ENCODE measurements around the gene DNAH10.
"Not testable (repeated sequence)": the region's sequence is repeated elsewhere in the genome, so short reads cannot be mapped to it uniquely, and the experiment has no call there.

The DNAH10 gene

DNA sequence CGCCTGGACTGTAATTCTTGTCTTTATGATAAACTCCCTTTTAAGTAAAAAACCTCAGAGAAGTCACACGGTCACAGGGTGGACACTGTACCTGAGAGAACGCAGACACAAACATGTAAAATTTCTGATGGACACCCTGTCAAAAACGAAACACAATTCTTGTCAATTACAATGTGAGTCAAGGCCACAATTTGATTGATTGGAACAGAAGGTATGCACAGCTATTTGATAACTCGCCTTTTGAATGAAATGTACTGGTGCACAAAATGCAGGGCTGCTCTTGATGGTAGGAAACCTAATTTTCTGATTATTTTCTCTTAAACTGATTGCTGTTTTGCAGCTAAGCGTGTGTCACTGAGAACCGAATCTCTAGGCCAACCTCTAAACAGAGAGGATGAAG lies 9.2 kb downstream of the DNAH10 start:
- no peaks in the 10 kb centered on the region for H3K4me1 ChIP-seq (ENCODE audit: control insufficient read depth, insufficient read depth, low read length)

DNA sequence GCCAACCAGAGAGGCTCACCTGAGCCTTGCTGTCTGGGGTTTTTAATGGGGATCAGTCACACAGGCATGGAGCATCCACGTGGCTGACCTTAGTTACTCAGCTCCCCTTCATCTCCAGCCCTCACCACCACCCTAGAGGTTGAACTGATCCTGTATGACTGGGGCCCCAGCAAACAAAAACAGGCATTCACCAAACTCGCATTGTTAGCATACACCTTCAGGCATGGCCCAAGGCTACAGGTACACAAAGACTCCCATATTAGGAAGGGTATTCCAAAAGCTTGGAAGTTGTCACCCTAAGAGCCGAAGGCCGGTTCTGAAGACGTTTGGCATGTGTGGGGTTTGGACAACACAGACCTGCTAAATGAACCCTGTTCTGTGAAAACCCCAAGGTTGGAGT lies 10.0 kb downstream of the DNAH10 start:
- Histone ChIP-seq H3K9me3 (replicated peaks; ENCODE audit: low read length) (no peaks in the 10 kb centered on the region), H3K9ac (ENCODE audit: low read depth, low read length) (no peak overlapping the region), H3K4me1 (ENCODE audit: control insufficient read depth, insufficient read depth, low read length) (no peaks in the 10 kb centered on the region)

More for the DNA sequence above, 9.2 kb downstream of the DNAH10 start:
- H3K27me3 ChIP-seq (ENCODE audit: control insufficient read depth, insufficient read depth, low read length): peaks cover 28% of the 10 kb centered on the region
- no peaks in the 10 kb centered on the region for H3K36me3 ChIP-seq (ENCODE audit: insufficient read depth, low read length)
- H3K9me3 ChIP-seq (replicated peaks; ENCODE audit: low read length): no peaks in the 10 kb centered on the region
- H3K9ac ChIP-seq (ENCODE audit: low read depth, low read length): no peak overlapping the region
- no peak overlapping the region for H3K4me2 ChIP-seq (ENCODE audit: low read length)
- H3K4me3 ChIP-seq (ENCODE audit: low read length): no peak overlapping the region

DNA sequence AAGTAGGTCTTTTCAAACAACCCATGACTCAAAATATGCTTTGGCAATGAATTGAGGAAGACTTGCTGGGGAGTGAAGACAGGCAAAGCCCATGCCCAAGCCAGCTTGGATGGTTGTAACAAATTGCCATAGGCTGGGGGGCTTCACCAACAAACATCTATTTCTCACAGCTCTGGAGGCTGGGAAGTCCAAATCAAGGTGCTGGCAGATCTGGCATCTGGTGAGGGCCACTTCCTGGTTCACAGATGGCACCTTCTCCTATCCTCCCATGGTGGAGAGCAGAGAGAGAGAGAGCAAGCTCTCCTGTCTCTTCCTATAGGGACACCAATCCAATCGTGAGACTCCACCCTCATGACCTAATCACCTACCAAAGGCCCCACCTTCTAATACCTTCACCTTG lies 11.3 kb downstream of the DNAH10 start:
- Histone ChIP-seq H3K4me2 (ENCODE audit: low read length) (no peak overlapping the region), H3K4me1 (ENCODE audit: control insufficient read depth, insufficient read depth, low read length) (no peaks in the 10 kb centered on the region), H3K4me3 (ENCODE audit: low read length) (no peak overlapping the region), H3K9me3 (replicated peaks; ENCODE audit: low read length) (no peaks in the 10 kb centered on the region), H3K36me3 (ENCODE audit: insufficient read depth, low read length) (no peaks in the 10 kb centered on the region), H3K9ac (ENCODE audit: low read depth, low read length) (no peak overlapping the region), H3K27me3 (ENCODE audit: control insufficient read depth, insufficient read depth, low read length) (peaks cover 35% of the 10 kb centered on the region)

More for the DNA sequence above, 10.0 kb downstream of the DNAH10 start:
- H3K4me3 ChIP-seq (ENCODE audit: low read length): no peak overlapping the region
- H3K36me3 ChIP-seq (ENCODE audit: insufficient read depth, low read length): no peaks in the 10 kb centered on the region
- no peak overlapping the region for H3K4me2 ChIP-seq (ENCODE audit: low read length)
- peaks cover 33% of the 10 kb centered on the region for H3K27me3 ChIP-seq (ENCODE audit: control insufficient read depth, insufficient read depth, low read length)

DNA sequence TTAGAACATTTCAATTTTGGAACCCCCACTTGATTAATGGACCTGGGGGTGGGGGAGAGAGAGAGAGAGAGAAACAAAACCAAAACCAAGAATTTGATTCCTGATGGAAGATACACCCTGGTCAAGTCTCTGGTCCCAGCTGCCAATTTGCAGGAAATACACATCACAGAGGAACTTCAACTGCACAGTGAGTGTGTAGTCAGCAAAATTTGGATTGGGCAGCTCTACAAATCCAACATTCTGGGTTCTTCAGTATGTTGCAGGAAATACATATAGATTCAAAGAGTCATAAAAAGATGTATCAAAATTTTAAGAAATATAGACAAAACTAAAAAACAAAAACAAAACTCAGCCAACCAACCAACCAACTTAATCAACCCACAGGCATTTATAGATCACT lies 17.4 kb downstream of the DNAH10 start:
- Histone ChIP-seq H3K9ac (ENCODE audit: low read depth, low read length) (no peak overlapping the region), H3K9me3 (replicated peaks; ENCODE audit: low read length) (no peaks in the 10 kb centered on the region), H3K36me3 (ENCODE audit: insufficient read depth, low read length) (no peaks in the 10 kb centered on the region), H3K4me3 (ENCODE audit: low read length) (no peak overlapping the region), H3K27me3 (ENCODE audit: control insufficient read depth, insufficient read depth, low read length) (peaks cover 25% of the 10 kb centered on the region), H3K4me2 (ENCODE audit: low read length) (no peak overlapping the region), H3K4me1 (ENCODE audit: control insufficient read depth, insufficient read depth, low read length) (no peaks in the 10 kb centered on the region)

DNA sequence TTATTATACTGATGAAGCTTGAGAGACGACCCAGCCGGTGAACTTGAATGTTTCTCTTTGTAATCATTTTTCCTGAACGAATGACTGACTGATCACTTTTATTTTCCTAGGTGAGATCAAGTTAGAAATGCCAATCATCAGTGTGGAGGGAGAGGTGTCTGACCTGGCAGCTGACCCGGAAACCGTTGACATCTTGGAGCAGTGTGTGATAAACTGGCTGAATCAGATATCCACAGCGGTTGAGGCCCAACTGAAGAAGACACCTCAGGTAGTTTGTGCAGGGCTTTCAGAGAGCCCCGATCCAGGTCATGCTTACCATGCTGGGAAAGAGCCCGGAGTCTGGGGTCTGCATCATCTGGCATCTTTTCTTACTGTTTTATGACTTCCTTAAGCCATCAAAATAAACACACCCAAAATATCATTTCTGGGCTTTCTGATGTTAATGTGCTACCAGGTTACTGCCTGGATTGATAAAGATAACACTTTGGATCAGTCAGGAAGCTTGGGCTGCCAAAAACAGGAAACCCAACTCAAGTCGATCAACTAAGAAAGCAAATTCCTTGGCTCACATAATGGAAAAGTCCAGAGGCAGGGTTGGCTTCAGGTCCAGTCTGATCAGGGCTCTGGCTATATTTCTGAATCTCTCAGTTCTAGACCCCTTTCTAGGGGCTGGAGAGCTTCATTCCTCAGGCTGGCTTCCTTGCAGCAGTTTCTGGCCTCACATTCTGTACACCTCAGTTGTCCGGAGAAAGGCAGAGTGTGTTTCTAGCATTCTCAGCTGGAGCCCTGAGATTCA lies 21.1 kb downstream of the DNAH10 start:
- no peak overlapping the region for H3K4me3 ChIP-seq (ENCODE audit: low read length)
- H3K4me1 ChIP-seq (ENCODE audit: control insufficient read depth, insufficient read depth, low read length): no peaks in the 10 kb centered on the region
- no peak overlapping the region for H3K9ac ChIP-seq (ENCODE audit: low read depth, low read length)
- H3K36me3 ChIP-seq (ENCODE audit: insufficient read depth, low read length): no peaks in the 10 kb centered on the region
- peaks cover 16% of the 10 kb centered on the region for H3K27me3 ChIP-seq (ENCODE audit: control insufficient read depth, insufficient read depth, low read length)
- H3K9me3 ChIP-seq (replicated peaks; ENCODE audit: low read length): no peaks in the 10 kb centered on the region
- no peak overlapping the region for H3K4me2 ChIP-seq (ENCODE audit: low read length)

DNA sequence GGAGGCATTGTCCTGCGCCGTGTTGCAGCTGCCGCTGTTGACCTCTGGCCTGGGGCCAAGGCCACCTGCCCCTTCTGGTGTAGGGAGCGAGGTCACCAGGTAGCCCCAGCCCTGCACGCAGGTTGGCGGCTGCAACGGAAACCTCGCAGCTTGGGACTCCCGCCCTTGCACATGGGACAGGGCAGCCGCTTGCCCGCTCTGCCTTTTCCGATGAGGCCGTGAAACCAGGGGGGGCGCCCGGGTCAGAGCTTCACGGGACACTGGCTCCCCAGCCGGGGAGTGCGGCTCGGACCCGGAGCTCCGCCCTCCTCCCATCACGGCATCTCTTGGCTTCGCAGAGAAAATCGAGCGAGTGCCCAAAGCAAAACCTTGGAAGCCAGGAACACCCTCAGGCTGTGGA lies 25.4 kb downstream of the DNAH10 start:
- H3K4me2 ChIP-seq (ENCODE audit: low read length): no peak overlapping the region
- no peak overlapping the region for H3K9ac ChIP-seq (ENCODE audit: low read depth, low read length)
- peaks cover 19% of the 10 kb centered on the region for H3K27me3 ChIP-seq (ENCODE audit: control insufficient read depth, insufficient read depth, low read length)
- H3K4me3 ChIP-seq (ENCODE audit: low read length): no peak overlapping the region
- no peaks in the 10 kb centered on the region for H3K36me3 ChIP-seq (ENCODE audit: insufficient read depth, low read length)
- H3K4me1 ChIP-seq (ENCODE audit: control insufficient read depth, insufficient read depth, low read length): no peaks in the 10 kb centered on the region
- H3K9me3 ChIP-seq (replicated peaks; ENCODE audit: low read length): no peaks in the 10 kb centered on the region

DNA sequence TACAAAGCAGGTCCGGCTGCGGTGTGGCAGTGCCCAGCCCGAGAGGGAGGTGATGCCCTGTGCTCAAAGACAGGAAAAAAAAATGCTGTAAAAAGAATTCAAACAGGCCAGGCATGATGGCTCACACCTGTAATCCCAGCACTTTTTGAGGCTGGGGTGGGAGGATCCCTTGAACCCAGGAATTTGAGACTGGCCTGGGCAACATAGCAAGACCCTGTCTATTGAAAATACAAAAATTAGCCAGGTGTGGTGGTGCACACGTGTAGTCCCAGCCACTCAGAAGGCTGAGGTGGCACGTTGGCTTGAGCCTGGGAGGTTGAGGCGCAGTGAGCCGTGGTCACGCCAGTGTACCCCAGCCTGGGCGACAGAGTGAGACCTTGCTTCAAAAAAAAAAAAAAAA lies 26.4 kb downstream of the DNAH10 start:
- Histone ChIP-seq H3K4me3 (ENCODE audit: low read length) (no peak overlapping the region), H3K27me3 (ENCODE audit: control insufficient read depth, insufficient read depth, low read length) (peaks cover 17% of the 10 kb centered on the region), H3K4me2 (ENCODE audit: low read length) (no peak overlapping the region), H3K9me3 (replicated peaks; ENCODE audit: low read length) (no peaks in the 10 kb centered on the region), H3K4me1 (ENCODE audit: control insufficient read depth, insufficient read depth, low read length) (no peaks in the 10 kb centered on the region), H3K9ac (ENCODE audit: low read depth, low read length) (no peak overlapping the region), H3K36me3 (ENCODE audit: insufficient read depth, low read length) (no peaks in the 10 kb centered on the region)

DNA sequence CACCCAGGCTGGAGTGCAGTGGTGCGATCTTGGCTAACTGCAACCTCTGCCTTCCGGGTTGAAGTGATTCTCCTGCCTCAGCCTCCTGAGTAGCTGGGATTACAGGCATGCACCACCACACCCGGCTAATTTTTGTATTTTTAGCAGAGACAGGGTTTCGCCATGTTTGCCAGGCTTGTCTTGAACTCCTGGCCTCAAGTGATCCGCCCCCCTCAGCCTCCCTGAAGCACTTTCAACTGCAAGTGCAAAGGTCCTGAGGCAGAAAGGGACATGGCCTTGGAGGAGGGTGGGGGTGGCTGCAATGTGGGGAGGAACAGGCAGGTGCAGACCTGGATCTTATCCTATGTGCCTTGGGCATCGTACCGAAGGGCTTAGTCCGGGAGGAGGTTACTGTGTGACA lies 27.3 kb downstream of the DNAH10 start:
- H3K27me3 ChIP-seq (ENCODE audit: control insufficient read depth, insufficient read depth, low read length): peaks cover 12% of the 10 kb centered on the region
- not testable (repeated sequence) for H3K4me3 ChIP-seq (ENCODE audit: low read length); H3K9me3 ChIP-seq (replicated peaks; ENCODE audit: low read length); H3K9ac ChIP-seq (ENCODE audit: low read depth, low read length); H3K4me1 ChIP-seq (ENCODE audit: control insufficient read depth, insufficient read depth, low read length); H3K4me2 ChIP-seq (ENCODE audit: low read length); H3K36me3 ChIP-seq (ENCODE audit: insufficient read depth, low read length)

DNA sequence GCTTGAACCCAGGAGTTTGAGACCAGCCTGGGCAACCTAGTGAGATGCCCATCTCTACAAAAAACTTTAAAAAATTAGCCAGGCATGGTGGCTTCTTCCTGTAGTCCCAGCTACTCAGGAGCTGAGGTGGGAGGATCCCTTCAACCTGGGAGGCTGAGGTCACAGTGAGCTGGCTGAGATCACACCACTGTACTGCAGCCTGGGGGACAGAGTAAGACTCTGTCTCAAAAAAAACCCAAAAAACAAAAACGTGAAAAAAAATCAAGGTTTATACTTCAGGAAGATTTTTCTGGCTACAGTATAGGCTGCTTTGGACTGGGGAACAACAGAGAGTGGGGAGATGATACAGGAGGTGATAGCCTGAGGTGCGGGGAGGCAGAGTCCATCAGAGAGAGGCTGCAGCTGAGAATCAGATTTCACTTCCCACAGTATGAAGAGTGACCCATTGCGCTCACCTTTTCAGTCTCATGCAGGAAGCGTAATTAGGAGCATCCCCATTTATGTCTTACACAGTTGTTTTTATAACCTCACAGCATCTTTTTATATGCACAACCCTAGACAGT lies 28.9 kb downstream of the DNAH10 start:
- Histone ChIP-seq H3K9me3 (replicated peaks; ENCODE audit: low read length) (no peaks in the 10 kb centered on the region), H3K27me3 (ENCODE audit: control insufficient read depth, insufficient read depth, low read length) (peaks cover 16% of the 10 kb centered on the region)

DNA sequence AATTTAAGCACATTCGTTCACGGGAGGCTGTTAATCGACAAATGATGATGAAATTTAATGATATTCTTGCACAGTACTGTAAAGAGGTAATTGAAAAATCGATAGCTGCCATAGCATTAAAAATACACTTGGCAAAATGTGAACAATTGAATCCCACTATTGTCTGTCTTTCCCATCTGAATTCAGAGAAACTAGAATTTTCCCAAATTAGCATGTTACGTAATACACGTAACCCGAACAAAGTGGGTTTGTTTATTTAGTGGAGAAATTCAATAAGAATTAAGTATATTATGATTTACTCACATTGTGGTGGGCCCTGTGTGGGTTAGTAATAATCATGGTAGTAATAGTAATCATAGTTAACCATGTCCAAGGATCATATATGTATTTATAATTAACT lies 31.9 kb downstream of the DNAH10 start:
- Histone ChIP-seq H3K4me3 (ENCODE audit: low read length) (no peak overlapping the region), H3K9ac (ENCODE audit: low read depth, low read length) (no peak overlapping the region), H3K4me2 (ENCODE audit: low read length) (no peak overlapping the region), H3K9me3 (replicated peaks; ENCODE audit: low read length) (no peaks in the 10 kb centered on the region), H3K27me3 (ENCODE audit: control insufficient read depth, insufficient read depth, low read length) (peaks cover 19% of the 10 kb centered on the region), H3K4me1 (ENCODE audit: control insufficient read depth, insufficient read depth, low read length) (no peaks in the 10 kb centered on the region), H3K36me3 (ENCODE audit: insufficient read depth, low read length) (no peaks in the 10 kb centered on the region)

More for the DNA sequence above, 28.9 kb downstream of the DNAH10 start:
- no peak overlapping the region for H3K4me2 ChIP-seq (ENCODE audit: low read length)
- no peak overlapping the region for H3K4me3 ChIP-seq (ENCODE audit: low read length)
- no peaks in the 10 kb centered on the region for H3K4me1 ChIP-seq (ENCODE audit: control insufficient read depth, insufficient read depth, low read length)
- H3K9ac ChIP-seq (ENCODE audit: low read depth, low read length): no peak overlapping the region
- H3K36me3 ChIP-seq (ENCODE audit: insufficient read depth, low read length): no peaks in the 10 kb centered on the region

DNA sequence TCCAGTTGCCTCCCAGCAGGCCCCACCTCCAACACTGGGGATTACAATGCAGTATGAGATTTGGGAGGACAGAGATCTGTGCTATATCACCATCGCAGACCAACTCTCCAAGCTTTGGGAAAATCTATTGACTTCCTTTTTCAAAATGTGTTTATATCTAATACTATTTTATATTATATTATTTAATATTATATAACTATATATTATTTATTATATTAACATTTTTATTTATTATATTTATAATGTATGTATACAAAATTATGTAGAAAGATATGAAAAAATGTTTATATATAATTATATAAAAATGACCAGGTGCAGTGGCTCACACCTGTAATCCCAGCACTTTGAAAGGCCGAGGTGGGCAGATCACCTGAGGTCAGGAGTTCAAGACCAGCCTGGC lies 36.4 kb downstream of the DNAH10 start:
- peaks cover 25% of the 10 kb centered on the region for H3K27me3 ChIP-seq (ENCODE audit: control insufficient read depth, insufficient read depth, low read length)
- no peak overlapping the region for H3K4me2 ChIP-seq (ENCODE audit: low read length)
- H3K4me3 ChIP-seq (ENCODE audit: low read length): no peak overlapping the region
- no peaks in the 10 kb centered on the region for H3K36me3 ChIP-seq (ENCODE audit: insufficient read depth, low read length)
- H3K9me3 ChIP-seq (replicated peaks; ENCODE audit: low read length): no peaks in the 10 kb centered on the region
- H3K4me1 ChIP-seq (ENCODE audit: control insufficient read depth, insufficient read depth, low read length): no peaks in the 10 kb centered on the region
- H3K9ac ChIP-seq (ENCODE audit: low read depth, low read length): no peak overlapping the region

DNA sequence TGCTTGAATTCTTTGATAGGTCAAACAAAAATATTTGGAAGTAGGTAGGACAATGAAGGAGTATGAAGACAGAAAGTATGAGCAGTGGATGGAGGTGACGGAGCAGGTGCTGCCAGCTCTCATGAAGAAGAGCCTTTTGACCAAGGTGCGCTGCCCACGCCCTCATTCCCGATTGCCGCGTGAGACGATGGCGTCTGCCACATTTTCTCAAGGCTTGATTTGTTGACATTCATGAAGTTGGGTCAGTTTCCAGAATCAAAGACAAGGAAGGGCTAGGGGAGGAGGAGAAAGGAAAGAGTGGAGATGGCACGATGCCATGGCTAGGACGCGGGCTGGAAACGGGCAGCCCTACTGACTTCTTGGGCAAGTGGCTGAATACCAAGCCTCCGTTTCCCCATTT lies 37.1 kb downstream of the DNAH10 start:
- Histone ChIP-seq H3K27me3 (ENCODE audit: control insufficient read depth, insufficient read depth, low read length) (peaks cover 25% of the 10 kb centered on the region), H3K4me3 (ENCODE audit: low read length) (no peak overlapping the region), H3K4me2 (ENCODE audit: low read length) (no peak overlapping the region), H3K36me3 (ENCODE audit: insufficient read depth, low read length) (no peaks in the 10 kb centered on the region), H3K4me1 (ENCODE audit: control insufficient read depth, insufficient read depth, low read length) (no peaks in the 10 kb centered on the region), H3K9me3 (replicated peaks; ENCODE audit: low read length) (no peaks in the 10 kb centered on the region), H3K9ac (ENCODE audit: low read depth, low read length) (no peak overlapping the region)
